ENCODE measurements around the gene HMGN5. TPM values are rescaled to one million over a fixed set of nuclear protein-coding genes. Genes with fewer than 3 reads are reported as not detected.

Gene HMGN5
- polyA plus RNA-seq, 1 of the 3 experiments (the other 2 are of a cell fraction) = 1.5 TPM

DNA sequence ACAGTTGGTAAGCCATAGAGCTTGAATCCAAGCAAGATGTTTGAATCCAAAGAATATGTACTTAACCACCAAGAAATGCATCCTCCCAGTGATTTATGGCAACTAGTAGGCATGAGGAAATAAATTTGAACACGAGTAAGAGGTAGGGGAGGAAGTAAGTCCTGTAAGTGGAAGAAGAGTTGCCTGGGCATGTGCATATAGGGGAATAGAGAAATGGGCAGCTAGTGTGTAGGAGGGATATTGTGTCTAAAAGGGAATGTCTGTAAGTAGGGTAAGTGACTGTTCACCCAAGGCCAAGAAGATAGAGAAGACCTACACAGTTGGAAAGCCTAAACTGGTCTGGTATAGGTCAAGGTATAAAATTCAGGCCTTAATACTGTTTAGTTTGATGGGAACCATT is 4.8 kb upstream of the HMGN5 start (continued):
- TF ChIP-seq, protein P1, sequence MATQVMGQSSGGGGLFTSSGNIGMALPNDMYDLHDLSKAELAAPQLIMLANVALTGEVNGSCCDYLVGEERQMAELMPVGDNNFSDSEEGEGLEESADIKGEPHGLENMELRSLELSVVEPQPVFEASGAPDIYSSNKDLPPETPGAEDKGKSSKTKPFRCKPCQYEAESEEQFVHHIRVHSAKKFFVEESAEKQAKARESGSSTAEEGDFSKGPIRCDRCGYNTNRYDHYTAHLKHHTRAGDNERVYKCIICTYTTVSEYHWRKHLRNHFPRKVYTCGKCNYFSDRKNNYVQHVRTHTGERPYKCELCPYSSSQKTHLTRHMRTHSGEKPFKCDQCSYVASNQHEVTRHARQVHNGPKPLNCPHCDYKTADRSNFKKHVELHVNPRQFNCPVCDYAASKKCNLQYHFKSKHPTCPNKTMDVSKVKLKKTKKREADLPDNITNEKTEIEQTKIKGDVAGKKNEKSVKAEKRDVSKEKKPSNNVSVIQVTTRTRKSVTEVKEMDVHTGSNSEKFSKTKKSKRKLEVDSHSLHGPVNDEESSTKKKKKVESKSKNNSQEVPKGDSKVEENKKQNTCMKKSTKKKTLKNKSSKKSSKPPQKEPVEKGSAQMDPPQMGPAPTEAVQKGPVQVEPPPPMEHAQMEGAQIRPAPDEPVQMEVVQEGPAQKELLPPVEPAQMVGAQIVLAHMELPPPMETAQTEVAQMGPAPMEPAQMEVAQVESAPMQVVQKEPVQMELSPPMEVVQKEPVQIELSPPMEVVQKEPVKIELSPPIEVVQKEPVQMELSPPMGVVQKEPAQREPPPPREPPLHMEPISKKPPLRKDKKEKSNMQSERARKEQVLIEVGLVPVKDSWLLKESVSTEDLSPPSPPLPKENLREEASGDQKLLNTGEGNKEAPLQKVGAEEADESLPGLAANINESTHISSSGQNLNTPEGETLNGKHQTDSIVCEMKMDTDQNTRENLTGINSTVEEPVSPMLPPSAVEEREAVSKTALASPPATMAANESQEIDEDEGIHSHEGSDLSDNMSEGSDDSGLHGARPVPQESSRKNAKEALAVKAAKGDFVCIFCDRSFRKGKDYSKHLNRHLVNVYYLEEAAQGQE (IDR thresholded peaks at IDR 0.05; ENCODE audit: low read depth, low read length) = no peak
- no peak for TF ChIP-seq EZH2phosphoT487 (IDR thresholded peaks at IDR 0.05; ENCODE audit: borderline replicate concordance, low read depth)

DNA sequence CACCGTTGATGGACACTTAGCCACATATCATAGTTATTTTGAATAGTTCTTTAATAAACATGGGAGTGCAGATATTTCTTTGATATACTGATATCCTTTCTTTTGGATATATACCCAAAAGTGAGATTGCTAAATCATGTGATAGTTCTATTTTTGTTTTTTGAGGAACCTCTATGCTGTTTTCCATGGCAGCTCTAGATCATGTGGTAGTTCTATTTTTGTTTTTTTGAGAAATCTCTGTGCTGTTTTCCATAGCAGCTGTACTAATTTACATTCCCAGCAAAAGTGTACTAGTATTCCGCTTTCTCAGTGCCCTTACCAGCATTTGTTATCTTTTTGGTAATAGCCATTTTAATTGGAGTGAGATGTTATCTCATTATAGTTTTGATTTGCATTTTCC is 3.8 kb upstream of the HMGN5 start:
- no peak for DNase-seq
- no peaks in the 10 kb centered on the region for H3K9me3 ChIP-seq
- H3K4me3 ChIP-seq (ENCODE audit: low read depth in 2 of 2, low read length in 1 of 2) = no peak overlapping the region
- H3K4me2 ChIP-seq = no peak overlapping the region
- H3F3A ChIP-seq (replicated peaks; ENCODE audit: insufficient read depth) = peaks cover 6% of the 10 kb centered on the region
- no peaks in the 10 kb centered on the region for H3K27me3 ChIP-seq (ENCODE audit: insufficient read depth)
- no peaks in the 10 kb centered on the region for H3K36me3 ChIP-seq (replicated peaks in 1 of 2; ENCODE audit: control insufficient read depth in 1 of 2, insufficient read depth in 2 of 2, low read length in 1 of 2)
- H3K9ac ChIP-seq = no peak overlapping the region
- TF ChIP-seq CHD2 (IDR thresholded peaks at IDR 0.05; ENCODE audit: low read length, partially characterized antibody) (no peak), FOXM1 (IDR thresholded peaks at IDR 0.05; ENCODE audit: low read depth) (no peak), GATA2 (CRISPR knock-in tag; IDR thresholded peaks at IDR 0.05) (no peak), TEAD4 (IDR thresholded peaks at IDR 0.05; ENCODE audit: borderline replicate concordance, insufficient read depth) (no peak), TAF1 (IDR thresholded peaks at IDR 0.05; ENCODE audit: borderline replicate concordance, low read depth, low read length) (no peak), NRF1 (IDR thresholded peaks at IDR 0.05; ENCODE audit: low read depth, low read length) (no peak), EZH2phosphoT487 (IDR thresholded peaks at IDR 0.05; ENCODE audit: borderline replicate concordance, low read depth) (no peak), FOSL2 (IDR thresholded peaks at IDR 0.05; ENCODE audit: borderline replicate concordance, low read depth) (no peak), ELF1 (IDR thresholded peaks at IDR 0.05) (no peak), FOXJ3 (CRISPR knock-in tag; IDR thresholded peaks at IDR 0.05) (no peak), SIN3A (IDR thresholded peaks at IDR 0.05; ENCODE audit: borderline replicate concordance, low read depth, low read length) (no peak), MEF2A (IDR thresholded peaks at IDR 0.05; ENCODE audit: borderline replicate concordance, low read depth) (no peak), SMC3 (IDR thresholded peaks at IDR 0.05; ENCODE audit: low read depth, low read length) (no peak)
- TF ChIP-seq, protein P2, sequence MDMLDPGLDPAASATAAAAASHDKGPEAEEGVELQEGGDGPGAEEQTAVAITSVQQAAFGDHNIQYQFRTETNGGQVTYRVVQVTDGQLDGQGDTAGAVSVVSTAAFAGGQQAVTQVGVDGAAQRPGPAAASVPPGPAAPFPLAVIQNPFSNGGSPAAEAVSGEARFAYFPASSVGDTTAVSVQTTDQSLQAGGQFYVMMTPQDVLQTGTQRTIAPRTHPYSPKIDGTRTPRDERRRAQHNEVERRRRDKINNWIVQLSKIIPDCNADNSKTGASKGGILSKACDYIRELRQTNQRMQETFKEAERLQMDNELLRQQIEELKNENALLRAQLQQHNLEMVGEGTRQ (IDR thresholded peaks at IDR 0.05; ENCODE audit: borderline replicate concordance, low read depth, low read length) = no peak
- TF ChIP-seq, protein P3, sequence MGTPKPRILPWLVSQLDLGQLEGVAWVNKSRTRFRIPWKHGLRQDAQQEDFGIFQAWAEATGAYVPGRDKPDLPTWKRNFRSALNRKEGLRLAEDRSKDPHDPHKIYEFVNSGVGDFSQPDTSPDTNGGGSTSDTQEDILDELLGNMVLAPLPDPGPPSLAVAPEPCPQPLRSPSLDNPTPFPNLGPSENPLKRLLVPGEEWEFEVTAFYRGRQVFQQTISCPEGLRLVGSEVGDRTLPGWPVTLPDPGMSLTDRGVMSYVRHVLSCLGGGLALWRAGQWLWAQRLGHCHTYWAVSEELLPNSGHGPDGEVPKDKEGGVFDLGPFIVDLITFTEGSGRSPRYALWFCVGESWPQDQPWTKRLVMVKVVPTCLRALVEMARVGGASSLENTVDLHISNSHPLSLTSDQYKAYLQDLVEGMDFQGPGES (IDR thresholded peaks at IDR 0.05; ENCODE audit: low read depth, low read length) = no peak
- H2AFZ ChIP-seq (ENCODE audit: low read depth) = no peak overlapping the region
- H3K4me1 ChIP-seq (ENCODE audit: control insufficient read depth in 1 of 2, insufficient read depth in 2 of 2, low read depth in 1 of 2, low read length in 1 of 2) = no peaks in the 10 kb centered on the region; a peak in 1 of 4 replicates
- H3K27ac ChIP-seq (ENCODE audit: low read depth in 2 of 2, low read length in 1 of 2) = no peak overlapping the region
- no peaks in the 10 kb centered on the region for H4K20me1 ChIP-seq (ENCODE audit: insufficient read depth)
- no peaks in the 10 kb centered on the region for H3K9me2 ChIP-seq
- CTCF ChIA-PET = interaction anchor here (1.5 kb wide), 1 partner anchor 10 kb away, joined by 5 read pairs; no protein-coding TSS in a partner anchor
- peaks cover 24% of the 10 kb centered on the region for H3K79me2 ChIP-seq (ENCODE audit: insufficient read depth)
- POLR2A ChIA-PET = no interaction called here
- 45% methylated on average over 2 of the region's 2 CpGs for WGBS (ENCODE audit: low lambda C conversion rate)

All from SK-N-SH (cell line).